GM23338 (cell line): ENCODE results near the gene PPP1R36. TPM values are rescaled to one million over a fixed set of nuclear protein-coding genes. Genes with fewer than 3 reads are reported as not detected.

Experiments
- ATAC-seq: fragments of 200-7000 bp; cut with Tn5 transposase; 3 replicates; pipeline ENCODE4 v1.9.1; 2020
- DNase-seq: peaks from one replicate; pipeline ENCODE4 v3.0.0-alpha.2; 2015; ENCODE audit warnings: low spot score
- H2AFZ ChIP-seq: fragments of 200-600 bp; sonication (generic); 2 replicates; pipeline ENCODE4 v1.8.0; 2016; ENCODE audit warnings: antibody characterized with exemption, mild to moderate bottlenecking, moderate library complexity
- H3F3A ChIP-seq: fragments of 200-600 bp; sonication (generic); replicated peaks from 2 replicates; pipeline ENCODE4 v1.8.0; 2017; ENCODE audit warnings: antibody characterized with exemption, mixed run types, low read depth
- H3K27ac ChIP-seq: fragments of 200-600 bp; sonication (generic); 2 replicates; pipeline ENCODE4 v1.6.1; 2016; ENCODE audit warnings: low read depth
- H3K27me3 ChIP-seq: fragments of 200-600 bp; sonication (generic); 2 replicates; pipeline ENCODE4 v1.8.0; 2016; ENCODE audit warnings: mild to moderate bottlenecking, mixed run types, moderate library complexity; ENCODE audit not compliant: insufficient read depth
- H3K36me3 ChIP-seq: fragments of 200-600 bp; sonication (generic); 2 replicates; pipeline ENCODE4 v1.8.0; 2016; ENCODE audit warnings: mild to moderate bottlenecking; ENCODE audit not compliant: insufficient read depth
- H3K4me1 ChIP-seq: fragments of 200-600 bp; sonication (generic); 2 replicates; pipeline ENCODE4 v1.8.0; 2016; ENCODE audit warnings: mild to moderate bottlenecking, moderate library complexity; ENCODE audit not compliant: insufficient read depth
- H3K4me2 ChIP-seq: fragments of 200-600 bp; sonication (generic); 2 replicates; pipeline ENCODE4 v1.7.1; 2017; ENCODE audit warnings: mixed run types
- H3K4me3 ChIP-seq: fragments of 200-600 bp; sonication (generic); 2 replicates; pipeline ENCODE4 v1.6.1; 2016; ENCODE audit warnings: mixed run types
- H3K79me2 ChIP-seq: fragments of 200-600 bp; sonication (generic); replicated peaks from 2 replicates; pipeline ENCODE4 v1.8.0; 2017; ENCODE audit warnings: mild to moderate bottlenecking; ENCODE audit not compliant: insufficient read depth
- H3K9me2 ChIP-seq: fragments of 200-600 bp; sonication (generic); 2 replicates; pipeline ENCODE4 v1.8.0; 2017; ENCODE audit not compliant: insufficient read depth
- H4K20me1 ChIP-seq: fragments of 200-600 bp; sonication (generic); replicated peaks from 2 replicates; pipeline ENCODE4 v1.8.0; 2017; ENCODE audit warnings: mild to moderate bottlenecking; ENCODE audit not compliant: insufficient read depth
- H3K27ac Mint-ChIP-seq: 2 replicates; pipeline ENCODE4 v1.8.0; 2020; ENCODE audit warnings: inconsistent platforms, mild to moderate bottlenecking, moderate library complexity, mixed read lengths
- H3K27me3 Mint-ChIP-seq: 3 replicates; pipeline ENCODE4 v1.8.0; 2022; ENCODE audit warnings: low read depth, mild to moderate bottlenecking, moderate library complexity, mixed read lengths, inconsistent platforms; ENCODE audit not compliant: insufficient read depth, poor library complexity
- H3K36me3 Mint-ChIP-seq: 3 replicates; pipeline ENCODE4 v1.8.0; 2021; ENCODE audit warnings: low read depth, mild to moderate bottlenecking, inconsistent platforms, moderate library complexity, mixed read lengths
- H3K4me1 Mint-ChIP-seq: 3 replicates; pipeline ENCODE4 v1.8.0; 2020; ENCODE audit warnings: mild to moderate bottlenecking, inconsistent platforms, mixed read lengths
- H3K4me3 Mint-ChIP-seq: 3 replicates; pipeline ENCODE4 v1.8.0; 2021; ENCODE audit warnings: moderate library complexity, mild to moderate bottlenecking, inconsistent platforms, mixed read lengths
- H3K9me3 Mint-ChIP-seq: 3 replicates; pipeline ENCODE4 v1.8.0; 2020; ENCODE audit warnings: moderate library complexity, mild to moderate bottlenecking, inconsistent platforms, mixed read lengths
- CREB1 ChIP-seq: fragments of 250-450 bp; sonication (Bioruptor Pico); IDR thresholded peaks from 2 replicates; pipeline ENCODE4 v1.5.0; 2020; ENCODE audit warnings: low read depth, mild to moderate bottlenecking, moderate library complexity
- CTCF ChIP-seq, 2 experiments: fragments of 200-600 bp in 1 of 2; sonication (generic) in 1 of 2; conservative IDR thresholded peaks; 2 replicates each; pipeline versions ENCODE4 v1.5.1 to v1.6.1; 2016 to 2017; ENCODE audit warnings: antibody characterized with exemption in 2 of 2, low read depth in 2 of 2, mild to moderate bottlenecking in 2 of 2, moderate library complexity in 1 of 2
- ETS1 ChIP-seq: IDR thresholded peaks from 2 replicates; pipeline ENCODE4 v1.6.1; 2016; ENCODE audit warnings: antibody characterized with exemption
- EZH2 ChIP-seq: fragments of 200-600 bp; sonication (generic); IDR thresholded peaks from one replicate; pipeline ENCODE4 v1.8.0; 2017; ENCODE audit warnings: antibody characterized with exemption, mild to moderate bottlenecking, low read depth; ENCODE audit not compliant: unreplicated experiment
- EZH2phosphoT487 ChIP-seq: fragments of 200-600 bp; sonication (generic); IDR thresholded peaks from one replicate; pipeline ENCODE4 v1.8.1; 2018; ENCODE audit warnings: antibody characterized with exemption; ENCODE audit not compliant: unreplicated experiment
- JUNB ChIP-seq: IDR thresholded peaks from one replicate; pipeline ENCODE4 v1.6.1; 2016; ENCODE audit warnings: antibody characterized with exemption; ENCODE audit not compliant: unreplicated experiment
- NANOG ChIP-seq: IDR thresholded peaks from 2 replicates; pipeline ENCODE4 v1.6.1; 2016; ENCODE audit warnings: antibody characterized with exemption, borderline replicate concordance
- POLR2AphosphoS5 ChIP-seq: IDR thresholded peaks from 2 replicates; pipeline ENCODE4 v1.6.1; 2016; ENCODE audit warnings: antibody characterized with exemption, low read depth
- REST ChIP-seq: IDR thresholded peaks from one replicate; pipeline ENCODE4 v1.6.1; 2018; ENCODE audit warnings: antibody characterized with exemption; ENCODE audit not compliant: unreplicated experiment
- STAT1 ChIP-seq: IDR thresholded peaks from one replicate; pipeline ENCODE4 v1.6.1; 2016; ENCODE audit warnings: antibody characterized with exemption; ENCODE audit not compliant: unreplicated experiment
- ZNF114 ChIP-seq: fragments of 250-450 bp; sonication (Bioruptor Pico); IDR thresholded peaks from 2 replicates; pipeline ENCODE4 v1.5.0; 2020; ENCODE audit warnings: mild to moderate bottlenecking, moderate library complexity
- ZNF331 ChIP-seq: fragments of 250-450 bp; sonication (Bioruptor Pico); IDR thresholded peaks from 2 replicates; pipeline ENCODE4 v1.5.0; 2020; ENCODE audit warnings: low read depth, mild to moderate bottlenecking, moderate library complexity
- ZNF462 ChIP-seq: fragments of 250-450 bp; sonication (Bioruptor Pico); IDR thresholded peaks from 2 replicates; pipeline ENCODE4 v1.5.0; 2020; ENCODE audit warnings: mild to moderate bottlenecking, moderate library complexity
- polyA plus RNA-seq: library from polyadenylated mRNA; unstranded; fragments of >200 nt; fragmentation: Nextera tagmentation; extraction: Ambion mirVana; gene quantifications from 2 replicates; pipeline ENCODE4 v1.2.1, GENCODE V29; 2016
- total RNA-seq: library from RNA; depleted of rRNA; stranded (reverse); fragments of >200 nt; shearing (Covaris generic); gene quantifications from 2 replicates; pipeline ENCODE4 v1.2.3, GENCODE V29; 2014

PPP1R36 gene
- total and polyA plus RNA-seq, 2 experiments from 2014 or later, result 0.42 to 1.4 TPM

GRCh38 chr14:64638625-64639024 lies 88.9 kb downstream of the PPP1R36 start:
- peaks cover 6% of the 10 kb centered on the region for H3K9me3 Mint-ChIP-seq
- H3K27me3 ChIP-seq, result no peaks in the 10 kb centered on the region
- no peaks in the 10 kb centered on the region for H3F3A ChIP-seq
- TF ChIP-seq STAT1, result no peak
- TF ChIP-seq POLR2AphosphoS5, result no peak
- TF ChIP-seq ZNF114 (CRISPR knock-in tag), result no peak
- no peak for TF ChIP-seq CTCF (conservative IDR thresholded peaks at IDR 0.05; ENCODE audit: low read depth in 2 of 2)
- TF ChIP-seq NANOG, result no peak
- TF ChIP-seq ZNF331 (CRISPR knock-in tag), result no peak
- TF ChIP-seq REST, result no peak
- TF ChIP-seq JUNB, result no peak
- TF ChIP-seq ZNF462 (CRISPR knock-in tag), result no peak
- no peak for TF ChIP-seq EZH2phosphoT487
- TF ChIP-seq CREB1, result no peak
- TF ChIP-seq EZH2, result no peak
- TF ChIP-seq ETS1, result no peak
- H3K27me3 Mint-ChIP-seq, result peaks cover 5% of the 10 kb centered on the region
- no peaks in the 10 kb centered on the region for H3K79me2 ChIP-seq
- H3K4me2 ChIP-seq, result no peak overlapping the region
- H3K4me1 ChIP-seq, result peaks cover 6% of the 10 kb centered on the region
- DNase-seq (no peak), ATAC-seq (no peak)
- peaks cover 3% of the 10 kb centered on the region; the same call in 2 of the 3 replicates for H3K36me3 Mint-ChIP-seq
- H3K4me1 Mint-ChIP-seq, result peaks cover 23% of the 10 kb centered on the region
- H3K36me3 ChIP-seq, result no peaks in the 10 kb centered on the region
- H3K4me3 Mint-ChIP-seq, result no peak overlapping the region
- no peaks in the 10 kb centered on the region for H4K20me1 ChIP-seq
- no peak overlapping the region for H3K27ac Mint-ChIP-seq
- no peak overlapping the region for H3K4me3 ChIP-seq
- H3K27ac ChIP-seq, result no peak overlapping the region
- no peak overlapping the region for H2AFZ ChIP-seq
- no peaks in the 10 kb centered on the region; the same call in 1 of the 2 replicates for H3K9me2 ChIP-seq
